ENCODE measurements around the gene PERP.
A peak's percentile ranks its signal among the peaks of the same experiment; 100 is the strongest.
"Not testable (repeated sequence)": the region's sequence is repeated elsewhere in the genome, so short reads cannot be mapped to it uniquely, and the experiment has no call there.

Gene PERP

DNA sequence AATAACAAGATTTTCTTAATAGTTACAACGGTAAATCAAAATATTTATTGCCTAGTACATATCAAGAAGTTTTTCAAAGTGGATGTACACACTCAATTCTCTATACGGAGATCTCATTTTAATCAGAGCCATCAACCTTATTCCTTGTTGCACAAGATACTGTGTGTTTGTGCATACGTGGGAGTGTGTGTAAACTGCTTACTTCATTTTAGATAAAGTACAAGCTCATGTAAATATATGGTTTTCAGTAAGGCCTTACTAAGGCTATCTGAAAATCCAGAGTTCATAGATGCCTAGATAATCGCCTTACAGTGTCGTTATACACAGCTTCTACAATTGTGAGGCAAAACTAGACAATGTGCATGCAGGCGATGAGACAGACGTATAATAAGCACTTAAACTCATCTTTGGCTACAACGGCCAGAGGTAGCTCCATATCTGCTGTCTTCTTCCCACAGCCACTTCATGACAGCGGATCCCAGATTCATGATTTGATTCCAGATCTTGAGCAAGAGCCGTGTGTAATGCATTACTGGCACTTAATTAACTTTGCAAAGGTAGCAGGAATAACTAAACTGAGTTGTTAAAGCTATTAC, 2.5 kb downstream of the PERP start:
- peak; percentile 31 for DNase-seq

GRCh38 chr6:138103871-138104270, 3.3 kb downstream of the PERP start:
- DNase-seq: no peak

DNA sequence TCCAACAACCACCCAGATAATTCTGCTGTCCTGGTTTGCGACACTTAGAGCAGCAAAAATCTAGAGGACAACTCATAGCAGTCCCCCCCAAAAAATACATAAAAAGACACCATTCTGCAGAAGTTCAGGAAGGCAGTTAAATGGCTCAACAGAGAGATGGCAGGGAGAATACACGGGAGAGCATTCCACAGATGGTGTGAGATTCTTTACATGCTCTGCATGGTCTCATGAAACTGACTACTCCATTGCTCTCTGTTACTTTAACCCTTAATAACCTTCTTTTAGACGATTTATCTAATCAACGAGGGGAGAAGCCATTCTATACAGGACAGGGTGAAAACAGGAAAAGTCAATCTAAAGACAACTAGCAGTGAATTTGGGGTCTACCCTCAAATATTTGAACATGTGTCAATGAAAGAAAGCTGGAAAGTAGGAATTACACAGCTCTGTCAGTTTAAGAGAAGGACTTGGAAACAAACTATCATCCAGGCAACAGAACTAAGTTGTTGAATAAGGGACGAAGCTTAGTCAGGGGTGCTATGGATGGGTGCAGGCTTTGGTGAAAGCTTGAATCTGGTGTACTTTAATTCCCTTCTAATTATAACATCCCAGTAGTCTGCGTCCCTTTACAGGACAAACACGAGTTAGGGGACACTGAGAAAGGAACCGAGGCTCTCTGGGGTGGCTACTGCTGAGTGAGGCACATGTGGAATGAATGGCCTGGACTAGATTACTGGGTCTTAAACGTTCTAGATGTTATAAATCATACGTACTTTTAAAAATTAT, 5.1 kb downstream of the PERP start:
- no peak for DNase-seq

DNA sequence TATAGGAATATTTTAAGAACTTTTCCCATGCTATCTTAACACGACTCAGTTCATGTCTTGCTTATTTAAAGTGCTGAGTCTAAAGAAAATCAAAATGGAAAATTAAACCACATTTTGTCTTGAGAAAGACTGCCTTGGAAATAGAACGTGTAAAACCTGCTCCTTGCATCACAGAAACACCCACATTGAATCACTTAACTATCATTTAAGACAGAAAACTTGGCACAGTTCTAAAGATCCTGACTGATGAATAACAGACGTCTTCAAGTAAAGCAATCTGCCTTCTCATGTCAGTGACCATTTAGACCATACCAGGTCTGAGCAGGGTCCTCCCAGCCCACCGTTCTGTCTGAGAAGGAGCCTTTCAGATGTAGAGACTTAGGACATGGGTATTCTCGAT, 7.4 kb downstream of the PERP start:
- no peak for DNase-seq

GRCh38 chr6:138098306-138098705, 8.9 kb downstream of the PERP start:
- DNase-seq: no peak

DNA sequence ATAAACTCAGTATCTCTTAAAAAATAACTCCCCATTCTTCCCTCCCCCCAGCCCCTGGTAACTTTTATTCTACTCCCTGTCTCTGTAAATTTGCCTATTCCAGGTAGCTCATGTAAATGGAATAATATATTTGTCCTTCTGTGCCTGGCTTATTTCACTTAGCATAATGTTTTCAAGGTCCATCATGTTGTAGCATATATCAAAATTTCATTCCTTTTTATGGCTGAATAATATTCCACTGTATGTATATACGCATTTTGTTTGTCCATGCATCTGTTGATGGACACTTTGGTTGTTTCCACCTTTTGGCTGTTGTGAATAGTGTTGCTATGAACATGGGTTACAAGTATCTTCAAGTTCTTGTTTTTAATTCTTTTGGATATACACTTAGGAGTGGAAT, 13.0 kb downstream of the PERP start:
- DNase-seq: no peak

- DNase-seq: no peak
These were observed 13.6 kb downstream of the PERP start for GRCh38 chr6:138093632-138094031.

DNA sequence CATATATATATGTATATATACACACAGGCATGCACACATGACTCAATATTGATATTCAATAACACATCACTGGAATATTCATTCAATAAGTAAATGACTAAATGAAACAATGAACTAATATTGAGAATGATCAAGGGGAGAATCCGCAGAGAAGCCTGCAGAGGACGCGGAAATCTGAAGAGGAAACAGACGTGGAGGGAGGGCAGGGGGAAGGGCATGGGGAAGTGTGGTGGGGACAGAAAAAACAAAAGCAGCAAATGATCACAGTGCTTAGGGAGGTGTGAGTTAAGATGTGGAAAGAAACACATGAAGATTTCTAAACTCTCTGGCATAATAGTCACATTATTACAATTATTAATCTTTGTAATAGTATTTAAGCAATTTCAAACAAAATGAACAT, 14.5 kb downstream of the PERP start:
- no peak for DNase-seq

GRCh38 chr6:138089325-138089724, 17.9 kb downstream of the PERP start:
- no peak for DNase-seq

DNA sequence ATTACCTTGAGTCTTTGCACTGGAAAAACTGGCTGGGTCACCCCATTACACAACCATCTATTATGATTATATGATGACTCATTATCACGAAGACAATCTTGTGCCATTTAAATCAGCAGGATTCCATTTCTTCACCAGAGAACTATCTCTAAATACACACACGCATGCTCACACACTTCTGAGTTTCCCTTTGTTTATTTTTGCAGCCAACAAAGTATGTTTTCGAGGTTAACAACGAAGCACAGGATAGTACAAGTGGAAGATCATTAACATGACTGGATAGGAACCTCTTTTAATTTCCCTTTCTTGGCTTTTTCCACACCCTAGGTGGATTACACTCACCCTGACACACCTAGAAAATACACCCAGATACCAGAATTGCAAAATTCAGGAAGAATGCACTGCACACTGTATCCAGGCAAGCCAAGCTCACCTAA, 18.9 kb downstream of the PERP start:
- DNase-seq: no peak

- DNase-seq: peak; percentile 60
These were observed 19.5 kb downstream of the PERP start for GRCh38 chr6:138087593-138088325.

DNA sequence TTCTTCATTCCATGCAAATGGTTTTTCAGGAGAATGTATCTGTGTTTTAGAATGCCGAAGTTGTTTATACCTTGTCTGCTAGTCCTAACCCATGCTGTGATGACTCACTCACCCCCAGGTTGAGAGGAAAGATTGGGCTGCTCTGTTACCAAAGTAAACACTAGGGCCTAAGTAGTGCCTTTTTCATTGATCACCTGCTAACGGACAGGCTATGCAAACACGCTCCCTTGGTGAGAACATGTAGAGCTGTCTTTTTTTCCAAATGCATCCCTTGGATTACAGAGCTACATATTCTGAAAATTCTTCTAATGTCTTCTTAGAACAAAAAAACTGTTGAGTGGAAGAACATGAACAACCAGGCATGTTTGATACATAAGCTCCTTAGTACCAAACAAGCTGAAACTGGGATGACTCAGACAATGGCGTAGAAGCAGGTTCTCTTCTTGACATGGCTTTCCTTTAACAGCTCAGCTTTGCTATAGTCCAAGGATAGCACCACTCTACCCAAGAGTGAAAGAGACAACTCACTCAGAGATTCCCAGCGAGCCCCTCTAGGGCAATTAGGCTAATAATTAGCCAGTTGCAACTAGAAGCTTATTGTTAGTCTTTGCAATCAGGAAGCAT, 20.5 kb downstream of the PERP start:
- DNase-seq: peak; percentile 95

- no peak for DNase-seq
These were observed 21.4 kb downstream of the PERP start for GRCh38 chr6:138085839-138086222.

GRCh38 chr6:138084904-138085838, 22.0 kb downstream of the PERP start:
- no peak for DNase-seq

- no peak for DNase-seq
These were observed 25.0 kb downstream of the PERP start for GRCh38 chr6:138082232-138082631.

GRCh38 chr6:138079556-138079955, 27.7 kb downstream of the PERP start:
- DNase-seq: not testable (repeated sequence)

- no peak for DNase-seq
These were observed 28.7 kb downstream of the PERP start for GRCh38 chr6:138078491-138078890.

DNA sequence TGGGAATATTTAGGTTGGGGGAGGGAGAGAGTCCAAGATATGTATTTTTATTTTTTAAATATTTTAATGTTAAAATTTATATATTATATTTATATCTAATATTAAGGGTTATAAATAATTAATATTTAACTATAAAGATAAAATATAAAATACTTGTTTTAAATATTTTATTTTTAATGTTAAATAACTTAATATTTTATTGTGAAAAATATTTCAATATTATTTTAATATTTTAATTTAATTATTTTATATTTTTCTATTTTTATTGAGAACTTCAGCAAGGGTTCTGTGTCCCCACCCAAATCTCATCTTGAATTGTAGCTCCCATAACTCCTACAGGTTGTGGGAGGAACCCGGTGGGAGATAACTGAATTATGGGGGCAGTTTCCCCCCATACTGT, 34.0 kb downstream of the PERP start:
- no peak for DNase-seq

DNA sequence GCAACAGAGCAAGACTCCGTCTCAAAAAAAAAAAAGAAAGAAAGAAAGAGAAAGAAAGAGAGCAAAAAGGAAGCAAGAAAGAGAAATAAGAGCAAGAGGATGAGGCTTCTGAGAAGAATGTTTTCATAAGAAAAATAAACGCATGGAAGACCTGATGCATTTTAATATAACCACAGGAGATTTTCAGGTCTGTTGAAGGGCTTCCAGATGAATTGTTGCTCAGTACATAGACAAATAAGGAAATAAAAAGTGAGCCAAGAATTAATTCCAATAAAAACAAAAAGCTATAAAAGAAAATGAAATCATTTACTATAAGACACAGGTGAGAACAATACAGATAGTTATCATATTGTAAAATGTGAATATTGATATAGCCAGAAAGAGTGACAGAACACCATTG, 43.5 kb downstream of the PERP start:
- DNase-seq: no peak

DNA sequence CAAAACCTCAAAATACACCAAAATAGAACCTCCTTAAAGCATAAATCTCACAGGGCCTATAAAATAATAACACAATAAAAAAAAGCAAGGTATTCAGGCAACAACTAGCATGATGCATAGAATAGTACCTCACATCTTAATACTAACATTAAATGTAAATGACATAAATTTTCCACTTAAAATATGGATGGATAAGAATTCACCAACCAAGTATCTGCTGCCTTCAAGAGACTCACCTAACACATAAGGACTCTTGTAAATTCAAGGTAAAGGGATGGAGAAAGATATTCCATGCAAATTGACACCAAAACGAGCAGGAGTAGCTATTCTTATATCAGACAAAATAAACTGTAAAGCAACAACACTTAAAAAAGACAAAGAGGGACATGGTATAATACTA, 52.2 kb downstream of the PERP start:
- no peak for DNase-seq

DNA sequence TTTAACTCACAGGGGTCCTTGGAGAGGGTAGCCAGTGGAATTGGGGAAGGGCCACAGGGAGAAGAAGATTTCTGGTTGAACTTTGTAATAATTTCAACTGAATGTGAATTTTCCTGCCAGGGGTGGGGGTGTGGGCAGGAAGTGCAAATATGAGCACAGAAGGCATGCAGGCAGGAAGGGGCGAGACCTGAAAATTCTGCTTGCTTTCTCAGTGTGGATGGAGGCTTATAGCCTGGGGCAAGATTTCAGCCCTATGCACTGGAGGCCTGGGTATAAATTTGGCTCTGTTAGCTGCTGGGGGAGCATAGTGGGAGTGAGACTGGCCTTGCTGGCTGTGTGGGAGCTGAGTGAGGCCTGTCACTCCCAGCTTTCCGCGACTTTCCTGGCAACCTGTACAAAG, 54.4 kb downstream of the PERP start:
- DNase-seq: no peak

- DNase-seq: no peak
These were observed 62.2 kb downstream of the PERP start for GRCh38 chr6:138044972-138045371.

DNA sequence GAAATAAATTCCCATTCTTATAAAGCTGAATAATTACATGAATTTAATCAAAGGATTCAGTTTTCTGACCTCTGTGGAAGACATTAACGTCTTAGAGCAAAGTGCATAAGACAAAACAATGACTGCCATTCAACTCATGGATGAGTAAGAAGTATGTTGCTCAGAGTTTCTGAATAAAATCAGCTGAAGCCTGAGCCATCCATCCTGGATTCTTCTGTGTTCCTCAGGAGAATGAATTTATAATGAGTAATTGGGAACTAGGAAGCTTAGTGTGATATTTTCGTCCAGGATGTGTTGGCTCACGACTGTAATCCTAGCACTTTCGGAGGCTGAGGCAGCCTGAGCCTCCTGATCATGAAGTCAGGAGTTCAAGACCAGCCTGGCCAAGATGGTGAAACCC, 62.8 kb downstream of the PERP start:
- no peak for DNase-seq

Measured in SHP77 treated with DMSO at 0.1 percent for 48 hours (cell line).